GM12865 (cell line): ENCODE measurements around the gene RPS14.
"Not testable (repeated sequence)": the region's sequence is repeated elsewhere in the genome, so short reads cannot be mapped to it uniquely, and the experiment has no call there.

ENCODE experiments used
- DNase-seq: peaks from one replicate; pipeline ENCODE4 v3.0.0; 2010; ENCODE audit warnings: low read depth
- H3K4me3 ChIP-seq: 2 replicates; pipeline ENCODE4 v1.5.1; 2011; ENCODE audit warnings: mild to moderate bottlenecking, low read depth, low read length, control low read depth
- TF ChIP-seq, protein P1 (sequence below): IDR thresholded peaks from 2 replicates; pipeline ENCODE4 v1.5.1; 2011; ENCODE audit warnings: low read length, control low read depth, low read depth, inconsistent platforms; ENCODE audit not compliant: insufficient read depth; ENCODE audit errors: missing control alignments

Gene RPS14

DNA sequence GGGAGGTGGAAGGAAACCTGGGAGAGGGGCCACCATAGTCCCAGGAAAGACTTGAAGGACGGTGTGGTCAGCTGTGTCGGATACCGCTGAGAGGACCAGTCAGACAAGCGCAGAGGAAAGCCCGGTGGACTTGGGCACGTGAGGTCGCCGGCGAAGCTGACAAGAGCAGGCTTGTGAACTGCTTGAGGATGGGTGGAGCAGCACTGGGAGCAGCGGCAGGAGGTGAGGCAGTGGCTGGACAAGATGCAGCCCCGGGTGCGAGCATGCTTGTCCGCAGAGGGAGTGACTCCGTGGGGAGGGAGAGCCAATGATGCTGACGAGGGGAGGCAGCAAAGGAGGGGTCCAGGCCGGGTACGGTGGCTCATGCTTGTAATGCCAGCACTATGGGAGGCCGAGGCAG lies 18.5 kb downstream of the RPS14 start:
- H3K4me3 ChIP-seq = no peak overlapping the region
- DNase-seq = no peak
- TF ChIP-seq, protein P1, sequence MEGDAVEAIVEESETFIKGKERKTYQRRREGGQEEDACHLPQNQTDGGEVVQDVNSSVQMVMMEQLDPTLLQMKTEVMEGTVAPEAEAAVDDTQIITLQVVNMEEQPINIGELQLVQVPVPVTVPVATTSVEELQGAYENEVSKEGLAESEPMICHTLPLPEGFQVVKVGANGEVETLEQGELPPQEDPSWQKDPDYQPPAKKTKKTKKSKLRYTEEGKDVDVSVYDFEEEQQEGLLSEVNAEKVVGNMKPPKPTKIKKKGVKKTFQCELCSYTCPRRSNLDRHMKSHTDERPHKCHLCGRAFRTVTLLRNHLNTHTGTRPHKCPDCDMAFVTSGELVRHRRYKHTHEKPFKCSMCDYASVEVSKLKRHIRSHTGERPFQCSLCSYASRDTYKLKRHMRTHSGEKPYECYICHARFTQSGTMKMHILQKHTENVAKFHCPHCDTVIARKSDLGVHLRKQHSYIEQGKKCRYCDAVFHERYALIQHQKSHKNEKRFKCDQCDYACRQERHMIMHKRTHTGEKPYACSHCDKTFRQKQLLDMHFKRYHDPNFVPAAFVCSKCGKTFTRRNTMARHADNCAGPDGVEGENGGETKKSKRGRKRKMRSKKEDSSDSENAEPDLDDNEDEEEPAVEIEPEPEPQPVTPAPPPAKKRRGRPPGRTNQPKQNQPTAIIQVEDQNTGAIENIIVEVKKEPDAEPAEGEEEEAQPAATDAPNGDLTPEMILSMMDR = no peak

DNA sequence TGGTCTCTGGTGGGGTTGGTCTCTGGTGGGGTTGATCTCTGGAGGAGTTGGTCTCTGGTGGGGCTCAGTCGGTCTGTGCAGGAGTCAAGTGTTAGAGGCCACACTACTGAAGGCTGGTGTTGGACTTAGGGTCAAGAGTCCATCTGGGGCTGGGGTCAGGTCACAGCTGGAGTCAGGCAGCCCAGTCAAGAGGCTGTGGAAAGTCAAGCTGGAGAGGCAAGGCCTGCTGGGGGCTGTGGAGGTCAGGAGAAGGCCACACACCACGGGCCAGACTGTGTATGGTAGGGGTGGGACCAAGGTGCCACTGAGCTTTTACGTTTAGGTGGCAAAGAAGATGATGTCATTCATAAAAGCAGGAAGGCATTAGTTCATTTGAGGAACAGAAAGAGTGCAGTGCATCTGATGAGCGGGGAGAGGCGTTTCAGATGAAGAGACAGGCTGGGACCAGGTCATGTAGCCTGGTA lies 20.1 kb downstream of the RPS14 start:
- no peak overlapping the region for H3K4me3 ChIP-seq
- TF ChIP-seq, protein P1 = no peak
- peak; percentile 48 for DNase-seq

DNA sequence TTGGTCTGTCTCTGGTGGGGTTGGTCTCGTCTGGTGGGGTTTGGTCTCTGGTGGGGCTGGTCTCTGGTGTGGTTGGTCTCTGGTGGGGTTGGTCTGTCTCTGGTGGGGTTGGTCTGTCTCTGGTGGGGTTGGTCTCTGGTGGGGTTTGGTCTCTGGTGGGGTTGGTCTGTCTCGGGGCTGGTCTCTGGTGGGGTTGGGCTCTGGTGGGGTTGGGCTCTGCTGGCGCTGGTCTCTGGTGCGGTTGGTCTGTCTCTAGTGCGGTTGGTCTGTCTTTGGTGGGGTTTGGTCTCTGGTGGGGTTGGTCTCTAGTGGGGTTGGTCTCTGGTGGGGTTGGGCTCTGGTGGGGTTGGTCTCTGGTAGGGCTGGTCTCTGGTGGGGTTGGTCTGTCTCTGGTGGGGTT lies 20.6 kb downstream of the RPS14 start:
- no peak for DNase-seq
- TF ChIP-seq, protein P1 = no peak
- no peak overlapping the region for H3K4me3 ChIP-seq

DNA sequence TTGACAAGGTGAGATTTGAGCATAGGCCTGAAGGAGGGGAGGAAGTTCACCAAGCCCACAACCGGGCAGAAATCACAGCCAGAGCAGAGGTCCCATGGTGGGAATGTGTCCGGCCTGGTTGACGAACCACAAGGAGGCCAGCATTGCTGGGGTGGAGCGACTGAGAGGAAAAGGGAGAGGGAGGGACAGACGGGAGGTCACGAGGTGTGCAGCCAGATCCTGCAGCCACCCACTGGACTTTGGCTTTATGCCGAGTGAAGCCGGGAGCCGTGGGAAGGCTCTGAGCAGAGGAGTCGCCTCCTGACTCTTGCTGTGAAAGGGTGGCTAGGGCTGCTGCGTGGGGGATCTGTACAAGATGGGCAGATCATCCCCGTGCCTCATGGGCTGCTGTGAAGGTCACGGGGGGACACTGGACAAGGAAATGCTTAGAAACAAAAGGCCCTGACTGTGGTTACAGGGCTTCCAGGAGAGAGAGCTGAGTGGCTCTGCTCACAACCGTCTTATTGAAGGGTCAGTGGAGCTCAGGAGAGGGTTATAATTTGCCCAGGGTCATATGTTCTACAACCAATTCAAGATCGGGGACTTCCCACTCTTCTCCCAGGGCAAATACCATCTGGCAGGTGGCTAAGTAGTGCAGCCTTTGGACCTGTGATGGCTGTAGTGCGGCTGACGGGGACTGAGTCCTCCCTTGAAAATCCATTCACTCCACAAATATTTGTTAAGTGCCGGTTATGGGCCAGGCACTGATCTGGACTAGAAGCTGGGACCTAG lies 21.2 kb downstream of the RPS14 start:
- DNase-seq = no peak
- TF ChIP-seq, protein P1 = no peak
- no peak overlapping the region for H3K4me3 ChIP-seq

DNA sequence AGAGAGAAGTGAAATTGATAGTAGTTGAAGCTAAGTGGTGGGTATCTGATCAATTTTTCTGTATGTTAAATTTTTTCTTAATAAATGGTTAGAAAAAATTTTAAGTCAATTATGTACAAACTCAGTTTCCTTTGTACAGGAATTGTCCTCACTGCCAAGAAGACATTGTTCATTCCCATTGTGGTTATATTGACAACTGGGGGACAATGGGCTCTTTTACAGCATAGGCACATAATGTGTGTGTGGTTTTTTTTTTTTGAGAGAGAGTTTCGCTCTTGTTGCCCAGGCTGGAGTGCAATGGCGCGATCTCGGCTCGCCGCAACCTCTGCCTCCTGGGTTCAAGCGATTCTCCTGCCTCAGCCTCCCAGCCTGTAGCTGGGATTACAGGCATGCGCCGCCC lies 23.4 kb downstream of the RPS14 start:
- DNase-seq, H3K4me3 ChIP-seq: not testable (repeated sequence)

DNA sequence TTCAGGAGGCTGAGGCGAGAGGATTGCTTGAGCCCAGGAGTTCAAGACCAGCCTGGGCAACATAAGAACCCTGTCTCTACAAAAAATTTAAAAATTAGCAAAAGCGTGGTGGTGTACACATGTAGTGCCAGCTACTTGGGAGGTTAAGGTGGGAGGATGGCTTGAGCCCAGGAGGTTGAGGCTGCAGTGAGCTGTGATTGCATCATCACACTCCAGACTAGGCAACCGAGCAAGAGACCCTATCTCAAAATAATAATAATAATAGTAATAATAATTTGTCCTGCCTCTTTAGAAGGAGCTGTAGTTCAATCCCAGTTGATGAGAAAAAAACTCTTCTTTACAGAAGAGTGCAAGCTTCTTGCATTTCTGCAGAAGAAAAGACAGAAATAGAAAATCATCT lies 26.8 kb downstream of the RPS14 start:
- no peak overlapping the region for H3K4me3 ChIP-seq
- TF ChIP-seq, protein P1 = no peak
- DNase-seq = no peak

DNA sequence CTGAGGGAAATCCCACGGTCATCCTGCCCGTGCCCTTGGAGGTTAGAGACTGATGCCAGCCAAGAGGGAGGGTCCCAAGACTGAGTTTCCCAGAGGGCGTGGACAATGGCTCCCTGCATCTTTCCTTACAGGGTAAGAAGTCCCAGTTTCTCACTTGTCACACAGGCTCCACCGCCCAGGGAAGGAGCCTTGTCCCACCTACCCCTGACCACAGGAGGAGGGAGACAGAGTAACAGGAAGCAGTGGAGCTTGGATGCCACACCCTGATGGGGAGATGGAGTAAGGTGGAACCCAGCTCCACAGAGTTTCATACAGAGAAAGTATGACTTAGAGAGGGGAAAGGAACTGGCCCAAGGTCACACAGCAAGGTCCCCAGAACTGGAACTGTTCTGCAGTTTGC lies 27.5 kb downstream of the RPS14 start:
- DNase-seq = no peak
- TF ChIP-seq, protein P1 = no peak
- no peak overlapping the region for H3K4me3 ChIP-seq
